K562 (cell line): ENCODE measurements around the gene PDCD6IP. TPM values are rescaled to one million over a fixed set of nuclear protein-coding genes. Genes with fewer than 3 reads are reported as not detected.

Source experiments
- ATAC-seq: fragments of 200-7000 bp; cut with Tn5 transposase; 3 replicates; pipeline ENCODE4 v1.9.1; 2020; ENCODE audit warnings: moderate library complexity
- BruUV-seq: library from RNA; stranded (reverse); fragments of 400-500 nt; replicated peaks from 2 replicates; lab custom pipeline; 2021; lab: Mats Ljungman, UMichigan
- CTCF ChIA-PET: fragments of 300-600 bp; formaldehyde crosslinking; extraction: SDS; loops from one replicate; lab custom pipeline; 2021; ENCODE audit warnings: low intra/inter-chr PET ratio; lab: Yijun Ruan, JAX
- POLR2A ChIA-PET: fragments of 300-600, 350-650 bp; sonication (Branson Sonifier 250); formaldehyde crosslinking; extraction: SDS; loops from one replicate; lab custom pipeline; 2021; ENCODE audit warnings: antibody characterized with exemption, inconsistent platforms; lab: Yijun Ruan, JAX
- DNase-seq, 4 experiments: peaks; one replicate each; pipeline versions ENCODE4 v3.0.0 to v3.0.0-alpha.2; 2011 to 2018; ENCODE audit warnings: low spot score in 3 of 4, mixed read lengths in 3 of 4; ENCODE audit errors: extremely low read depth in 1 of 4
- FAIRE-seq: peaks from 2 replicates; lab custom pipeline; 2011; peaks lifted over from hg19 to GRCh38; lab: Jason Lieb, UNC
- H2AFZ ChIP-seq: 2 replicates; pipeline ENCODE4 v1.6.0; 2011; ENCODE audit warnings: low read depth, low read length, control low read depth, inconsistent platforms
- H3K27ac ChIP-seq: fragments of 200-600 bp; 3 replicates; pipeline ENCODE4 v1.8.0; 2011; ENCODE audit warnings: low read depth, mild to moderate bottlenecking, control low read depth, inconsistent platforms, low read length, moderate library complexity, mixed read lengths; ENCODE audit errors: extremely low read depth
- H3K27me3 ChIP-seq, 2 experiments: fragments of 300-600 bp in 1 of 2; 2 replicates in 1 of 2; 3 replicates in 1 of 2; pipeline versions ENCODE4 v1.6.0 to v1.8.0; 2011; ENCODE audit warnings: inconsistent platforms in 2 of 2, low read length in 2 of 2, mild to moderate bottlenecking in 1 of 2, mixed read lengths in 1 of 2, moderate library complexity in 1 of 2; ENCODE audit not compliant: control insufficient read depth in 2 of 2, insufficient read depth in 2 of 2
- H3K36me3 ChIP-seq: fragments of 300-600 bp; 3 replicates; pipeline ENCODE4 v1.8.0; 2011; ENCODE audit warnings: mild to moderate bottlenecking, low read length, inconsistent platforms; ENCODE audit not compliant: control insufficient read depth, insufficient read depth
- H3K4me1 ChIP-seq, 2 experiments: fragments of 200-600 bp in 1 of 2; replicated peaks in 1 of 2; 2 replicates in 1 of 2; 3 replicates in 1 of 2; pipeline versions ENCODE4 v1.5.1 to v1.8.0; 2011; ENCODE audit warnings: inconsistent platforms in 2 of 2, low read length in 2 of 2, mild to moderate bottlenecking in 1 of 2, mixed read lengths in 1 of 2, moderate library complexity in 1 of 2; ENCODE audit not compliant: control insufficient read depth in 2 of 2, insufficient read depth in 2 of 2
- H3K4me2 ChIP-seq: 2 replicates; pipeline ENCODE4 v1.6.1; 2011; ENCODE audit warnings: low read length, control low read depth, inconsistent platforms, mixed read lengths; ENCODE audit not compliant: insufficient read depth
- H3K4me3 ChIP-seq: fragments of 200-600 bp; sonication (generic), shearing (Covaris generic); 2 replicates; pipeline ENCODE4 v1.5.1; 2016; ENCODE audit warnings: control low read depth, inconsistent platforms
- H3K79me2 ChIP-seq: fragments of 200-600 bp; 3 replicates; pipeline ENCODE4 v1.8.0; 2011; ENCODE audit warnings: low read length, inconsistent platforms; ENCODE audit not compliant: control insufficient read depth, insufficient read depth
- H3K9ac ChIP-seq, 2 experiments: 2 replicates each; pipeline versions ENCODE4 v1.6.0 to v1.6.1; 2011; ENCODE audit warnings: low read depth in 2 of 2, low read length in 2 of 2, control low read depth in 1 of 2, inconsistent platforms in 1 of 2, mild to moderate bottlenecking in 1 of 2, mixed read lengths in 1 of 2; ENCODE audit not compliant: insufficient read depth in 1 of 2
- H3K9me1 ChIP-seq: one replicate; pipeline ENCODE4 v1.6.0; 2011; ENCODE audit warnings: inconsistent platforms, mild to moderate bottlenecking, low read length, moderate library complexity; ENCODE audit not compliant: control insufficient read depth, insufficient read depth
- H3K9me3 ChIP-seq: replicated peaks from 2 replicates; pipeline ENCODE4 v1.5.1; 2011; ENCODE audit warnings: low read depth, low read length, inconsistent platforms; ENCODE audit not compliant: control insufficient read depth, insufficient read depth
- H4K20me1 ChIP-seq: replicated peaks from 2 replicates; pipeline ENCODE4 v1.6.1; 2011; ENCODE audit warnings: low read length, inconsistent platforms, mixed read lengths; ENCODE audit not compliant: control insufficient read depth, insufficient read depth
- DACH1 ChIP-seq: fragments of 450-650 bp; IDR thresholded peaks from 2 replicates; pipeline ENCODE4 v1.6.1; 2018; ENCODE audit not compliant: partially characterized antibody
- ELF4 ChIP-seq: fragments of 450-650 bp; formaldehyde crosslinking; IDR thresholded peaks from 2 replicates; pipeline ENCODE4 v1.4.0; 2022; ENCODE audit warnings: missing genetic modification characterization
- GATAD2A ChIP-seq: fragments of 450-650 bp; IDR thresholded peaks from 2 replicates; pipeline ENCODE4 v1.6.1; 2017
- MCM7 ChIP-seq, 2 experiments: fragments of 450-650 bp; IDR thresholded peaks; 2 replicates each; pipeline ENCODE4 v1.6.1; 2016 to 2018
- POLR2A ChIP-seq: fragments of 450-650 bp; conservative IDR thresholded peaks from 2 replicates; pipeline ENCODE4 v1.6.1; 2016
- RCOR1 ChIP-seq, 2 experiments: IDR thresholded peaks; 2 replicates each; pipeline ENCODE4 v1.6.1; 2012; ENCODE audit warnings: low read depth in 2 of 2, low read length in 2 of 2, borderline replicate concordance in 1 of 2, improper control_type of control experiment in 1 of 2
- SMARCE1 ChIP-seq: fragments of 450-650 bp; IDR thresholded peaks from 2 replicates; pipeline ENCODE4 v1.7.1; 2016; ENCODE audit warnings: mild to moderate bottlenecking
- TCFL5 ChIP-seq: fragments of 250-450 bp; sonication (Bioruptor Pico); conservative IDR thresholded peaks from 2 replicates; pipeline ENCODE4 v1.6.1; 2021; ENCODE audit warnings: mild to moderate bottlenecking, moderate library complexity, matching md5 sums
- ZNF217 ChIP-seq: sonication (generic); formaldehyde crosslinking; IDR thresholded peaks from 2 replicates; pipeline ENCODE4 v1.8.0; 2022; ENCODE audit warnings: mild to moderate bottlenecking, missing genetic modification reagents
- ZNF316 ChIP-seq: fragments of 450-650 bp; IDR thresholded peaks from 2 replicates; pipeline ENCODE4 v1.6.1; 2016
- WGBS: fragments of 100-300 bp; shearing (Covaris generic); methylation state at CpG from one replicate; pipeline ENCODE4 v1.1.6; 2016; ENCODE audit warnings: low coverage, mixed read lengths; ENCODE audit not compliant: insufficient coverage; ENCODE audit errors: missing lambda C conversion rate; 5-methylcytosine and 5-hydroxymethylcytosine counted together
- in situ Hi-C: fragments of 300-500 bp; cut with MboI; formaldehyde crosslinking; loops from 4 replicates; pipeline ENCODE4 v1.15.0; 2018; ENCODE audit warnings: inconsistent platforms, mixed read lengths
- intact Hi-C: fragments of 100-400 bp; cut with micrococcal nuclease; formaldehyde crosslinking; loops from 2 replicates; pipeline ENCODE4 v1.14.2; 2022
- polyA plus RNA-seq, 8 experiments: library from polyadenylated mRNA; depleted of rRNA in 4 of 8; stranded (reverse) in 5 of 8; unstranded in 3 of 8; fragments of >200 nt; fragmentation: Nextera tagmentation in 2 of 8; fragmentation: Illumina TruSeq in 1 of 8; extraction: Ambion mirVana in 2 of 8; extraction: Trizol in 1 of 8; gene quantifications; 2 replicates each; pipeline versions ENCODE4 v1.2.1 to v1.2.3, GENCODE V29; 2011 to 2014; ENCODE audit warnings: inconsistent platforms in 1 of 8, missing spikeins in 1 of 8
- total RNA-seq, 7 experiments: library from RNA; depleted of rRNA in 6 of 7; stranded (reverse); fragments of >200 nt in 6 of 7; fragmentation: Illumina TruSeq in 2 of 7; extraction: Trizol in 2 of 7; gene quantifications; 2 replicates each; pipeline versions ENCODE4 v1.2.1 to v1.2.3, GENCODE V29; 2011 to 2021; ENCODE audit warnings: low replicate concordance in 1 of 7
- TF ChIP-seq, protein P1 (sequence below): fragments of 450-650 bp; IDR thresholded peaks from 2 replicates; pipeline ENCODE4 v1.6.1; 2018; ENCODE audit not compliant: partially characterized antibody
- TF ChIP-seq, protein P2 (sequence below): sonication (generic); formaldehyde crosslinking; IDR thresholded peaks from 2 replicates; pipeline ENCODE4 v1.8.0; 2022; ENCODE audit warnings: mild to moderate bottlenecking, missing genetic modification reagents
- TF ChIP-seq, protein P3 (sequence below): fragments of 450-650 bp; IDR thresholded peaks from 2 replicates; pipeline ENCODE4 v1.6.1; 2014; ENCODE audit warnings: low read depth, mild to moderate bottlenecking, moderate library complexity, borderline replicate concordance

Gene PDCD6IP
- total and polyA plus RNA-seq, 9 of the 15 experiments (the other 6 are each of a cell fraction or from before 2014, with no cell fraction given), result 40.2 to 302 (median 122) TPM

DNA sequence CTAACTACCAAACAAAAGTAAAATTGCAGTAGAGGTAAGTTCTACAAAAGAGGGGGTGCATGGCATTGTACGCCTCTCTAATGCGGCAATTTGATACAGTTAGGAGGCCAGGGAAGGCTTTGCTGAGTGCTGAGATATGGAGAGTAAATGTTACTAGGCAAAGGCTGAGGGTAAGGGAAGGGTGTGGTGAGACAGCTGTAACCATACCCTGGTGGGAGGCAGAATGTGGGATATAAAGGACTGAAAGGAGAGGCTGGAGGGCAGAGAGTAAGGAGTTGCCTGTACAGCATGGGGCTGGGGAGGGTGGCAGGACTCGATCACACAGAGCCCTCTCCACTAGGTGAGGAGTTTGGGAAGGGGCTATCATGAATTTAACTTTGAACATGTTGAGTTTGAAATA is 106.3 kb downstream of the PDCD6IP start:
- Histone ChIP-seq H3K27ac (peak overlapping the region; percentile 58), H3K36me3 (no peaks in the 10 kb centered on the region), H3K9me3 (no peaks in the 10 kb centered on the region), H3K9me1 (no peaks in the 10 kb centered on the region), H3K79me2 (no peaks in the 10 kb centered on the region), H2AFZ (peak overlapping the region; percentile 86), H3K27me3 (no peaks in the 10 kb centered on the region), H3K4me3 (no peak overlapping the region), H3K4me2 (peak overlapping the region; percentile 62; the same call in 1 of the 2 replicates), H3K9ac (peak overlapping the region in 1 of 2 experiments; percentile 51; a peak in 2 of 4 replicates), H3K4me1 (peaks cover 50 to 63% of the 10 kb centered on the region in 2 experiments), H4K20me1 (no peaks in the 10 kb centered on the region)
- ChIA-PET POLR2A (interaction anchor here (0.8 to 2.4 kb wide), 2 partner anchors 10 to 23 kb away, joined by 3 to 21 read pairs; no protein-coding TSS in a partner anchor), CTCF (no interaction called here)
- in situ Hi-C loops, result no loop called here
- 54% methylated on average over 3 of the region's 3 CpGs for WGBS
- peak in 2 of 4 experiments; percentile 51 to 54 for DNase-seq
- FAIRE-seq, result no peak
- peak; percentile 70; the same call in 1 of the 2 replicates for TF ChIP-seq GATAD2A
- TF ChIP-seq, protein P1, sequence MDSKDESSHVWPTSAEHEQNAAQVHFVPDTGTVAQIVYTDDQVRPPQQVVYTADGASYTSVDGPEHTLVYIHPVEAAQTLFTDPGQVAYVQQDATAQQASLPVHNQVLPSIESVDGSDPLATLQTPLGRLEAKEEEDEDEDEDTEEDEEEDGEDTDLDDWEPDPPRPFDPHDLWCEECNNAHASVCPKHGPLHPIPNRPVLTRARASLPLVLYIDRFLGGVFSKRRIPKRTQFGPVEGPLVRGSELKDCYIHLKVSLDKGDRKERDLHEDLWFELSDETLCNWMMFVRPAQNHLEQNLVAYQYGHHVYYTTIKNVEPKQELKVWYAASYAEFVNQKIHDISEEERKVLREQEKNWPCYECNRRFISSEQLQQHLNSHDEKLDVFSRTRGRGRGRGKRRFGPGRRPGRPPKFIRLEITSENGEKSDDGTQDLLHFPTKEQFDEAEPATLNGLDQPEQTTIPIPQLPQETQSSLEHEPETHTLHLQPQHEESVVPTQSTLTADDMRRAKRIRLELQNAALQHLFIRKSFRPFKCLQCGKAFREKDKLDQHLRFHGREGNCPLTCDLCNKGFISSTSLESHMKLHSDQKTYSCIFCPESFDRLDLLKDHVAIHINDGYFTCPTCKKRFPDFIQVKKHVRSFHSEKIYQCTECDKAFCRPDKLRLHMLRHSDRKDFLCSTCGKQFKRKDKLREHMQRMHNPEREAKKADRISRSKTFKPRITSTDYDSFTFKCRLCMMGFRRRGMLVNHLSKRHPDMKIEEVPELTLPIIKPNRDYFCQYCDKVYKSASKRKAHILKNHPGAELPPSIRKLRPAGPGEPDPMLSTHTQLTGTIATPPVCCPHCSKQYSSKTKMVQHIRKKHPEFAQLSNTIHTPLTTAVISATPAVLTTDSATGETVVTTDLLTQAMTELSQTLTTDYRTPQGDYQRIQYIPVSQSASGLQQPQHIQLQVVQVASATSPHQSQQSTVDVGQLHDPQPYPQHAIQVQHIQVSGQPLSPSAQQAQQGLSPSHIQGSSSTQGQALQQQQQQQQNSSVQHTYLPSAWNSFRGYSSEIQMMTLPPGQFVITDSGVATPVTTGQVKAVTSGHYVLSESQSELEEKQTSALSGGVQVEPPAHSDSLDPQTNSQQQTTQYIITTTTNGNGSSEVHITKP, result peak; percentile 12
- TF ChIP-seq, protein P2, sequence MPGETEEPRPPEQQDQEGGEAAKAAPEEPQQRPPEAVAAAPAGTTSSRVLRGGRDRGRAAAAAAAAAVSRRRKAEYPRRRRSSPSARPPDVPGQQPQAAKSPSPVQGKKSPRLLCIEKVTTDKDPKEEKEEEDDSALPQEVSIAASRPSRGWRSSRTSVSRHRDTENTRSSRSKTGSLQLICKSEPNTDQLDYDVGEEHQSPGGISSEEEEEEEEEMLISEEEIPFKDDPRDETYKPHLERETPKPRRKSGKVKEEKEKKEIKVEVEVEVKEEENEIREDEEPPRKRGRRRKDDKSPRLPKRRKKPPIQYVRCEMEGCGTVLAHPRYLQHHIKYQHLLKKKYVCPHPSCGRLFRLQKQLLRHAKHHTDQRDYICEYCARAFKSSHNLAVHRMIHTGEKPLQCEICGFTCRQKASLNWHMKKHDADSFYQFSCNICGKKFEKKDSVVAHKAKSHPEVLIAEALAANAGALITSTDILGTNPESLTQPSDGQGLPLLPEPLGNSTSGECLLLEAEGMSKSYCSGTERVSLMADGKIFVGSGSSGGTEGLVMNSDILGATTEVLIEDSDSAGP (CRISPR knock-in tag), result peak; percentile 31; the same call in 1 of the 2 replicates
- no peak for TF ChIP-seq ZNF316
- no peak for TF ChIP-seq TCFL5
- TF ChIP-seq ZNF217, result no peak
- peak; percentile 16 for TF ChIP-seq DACH1
- TF ChIP-seq, protein P3, sequence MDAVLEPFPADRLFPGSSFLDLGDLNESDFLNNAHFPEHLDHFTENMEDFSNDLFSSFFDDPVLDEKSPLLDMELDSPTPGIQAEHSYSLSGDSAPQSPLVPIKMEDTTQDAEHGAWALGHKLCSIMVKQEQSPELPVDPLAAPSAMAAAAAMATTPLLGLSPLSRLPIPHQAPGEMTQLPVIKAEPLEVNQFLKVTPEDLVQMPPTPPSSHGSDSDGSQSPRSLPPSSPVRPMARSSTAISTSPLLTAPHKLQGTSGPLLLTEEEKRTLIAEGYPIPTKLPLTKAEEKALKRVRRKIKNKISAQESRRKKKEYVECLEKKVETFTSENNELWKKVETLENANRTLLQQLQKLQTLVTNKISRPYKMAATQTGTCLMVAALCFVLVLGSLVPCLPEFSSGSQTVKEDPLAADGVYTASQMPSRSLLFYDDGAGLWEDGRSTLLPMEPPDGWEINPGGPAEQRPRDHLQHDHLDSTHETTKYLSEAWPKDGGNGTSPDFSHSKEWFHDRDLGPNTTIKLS, result no peak
- TF ChIP-seq SMARCE1, result no peak
- TF ChIP-seq ELF4 (CRISPR knock-in tag), result peak; percentile 17; the same call in 1 of the 2 replicates
- no peak for TF ChIP-seq RCOR1 (IDR thresholded peaks at IDR 0.05; ENCODE audit: borderline replicate concordance in 1 of 2, low read depth in 2 of 2, low read length in 2 of 2)
- no peak for TF ChIP-seq MCM7 (IDR thresholded peaks at IDR 0.05)
- no peak for TF ChIP-seq POLR2A
- BruUV-seq, result no TSS peak
- intact Hi-C loops, result no loop called here
- ATAC-seq, result peak; percentile 12
